Hindlimb muscle (tissue), 1 donor: ENCODE measurements around the gene ZNF862. TPM values are rescaled to one million over a fixed set of nuclear protein-coding genes. Genes with fewer than 3 reads are reported as not detected.
"Not testable (repeated sequence)": the region's sequence is repeated elsewhere in the genome, so short reads cannot be mapped to it uniquely, and the experiment has no call there.

Source experiments
- DNase-seq: peaks from one replicate; pipeline ENCODE4 v3.0.0-alpha.2; 2013
- polyA plus RNA-seq: library from polyadenylated mRNA; unstranded; fragments of 120-200 nt; gene quantifications from one replicate; pipeline ENCODE4 v1.2.1, GENCODE V29; 2013; ENCODE audit not compliant: insufficient read length

ZNF862 gene
- polyA plus RNA-seq, 1 donor: 10.9 TPM

DNA sequence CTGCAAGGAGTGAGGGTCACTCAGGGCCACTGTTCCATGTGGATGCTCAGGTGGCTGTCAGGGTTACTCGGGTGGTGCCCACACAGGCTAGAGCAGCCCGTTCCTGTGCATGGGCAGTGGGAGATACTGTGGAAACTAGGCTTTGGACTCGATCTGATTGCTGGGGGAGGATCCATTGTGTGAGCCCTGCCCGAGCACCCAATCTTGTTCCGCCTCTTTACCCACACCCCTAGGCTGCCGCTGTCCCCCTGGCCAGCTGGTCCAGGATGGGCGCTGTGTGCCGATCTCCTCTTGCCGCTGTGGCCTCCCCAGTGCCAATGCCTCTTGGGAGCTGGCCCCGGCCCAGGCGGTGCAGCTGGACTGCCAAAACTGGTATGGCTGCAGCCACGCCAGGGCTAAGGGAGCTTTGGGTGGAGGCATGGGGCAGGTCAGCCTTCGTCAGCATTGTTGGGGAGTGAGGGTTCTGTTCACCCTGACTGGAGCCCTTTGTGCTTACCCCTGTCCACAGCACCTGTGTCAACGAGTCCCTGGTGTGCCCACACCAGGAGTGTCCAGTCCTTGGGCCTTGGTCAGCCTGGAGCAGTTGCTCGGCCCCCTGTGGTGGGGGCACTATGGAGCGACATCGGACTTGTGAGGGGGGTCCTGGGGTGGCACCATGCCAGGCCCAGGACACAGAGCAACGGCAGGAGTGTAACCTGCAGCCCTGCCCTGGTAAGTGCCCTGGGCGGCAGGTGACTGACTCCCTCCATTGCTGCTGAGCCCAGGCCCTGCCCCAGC lies 12.4 kb upstream of the ZNF862 start:
- no peak for DNase-seq

DNA sequence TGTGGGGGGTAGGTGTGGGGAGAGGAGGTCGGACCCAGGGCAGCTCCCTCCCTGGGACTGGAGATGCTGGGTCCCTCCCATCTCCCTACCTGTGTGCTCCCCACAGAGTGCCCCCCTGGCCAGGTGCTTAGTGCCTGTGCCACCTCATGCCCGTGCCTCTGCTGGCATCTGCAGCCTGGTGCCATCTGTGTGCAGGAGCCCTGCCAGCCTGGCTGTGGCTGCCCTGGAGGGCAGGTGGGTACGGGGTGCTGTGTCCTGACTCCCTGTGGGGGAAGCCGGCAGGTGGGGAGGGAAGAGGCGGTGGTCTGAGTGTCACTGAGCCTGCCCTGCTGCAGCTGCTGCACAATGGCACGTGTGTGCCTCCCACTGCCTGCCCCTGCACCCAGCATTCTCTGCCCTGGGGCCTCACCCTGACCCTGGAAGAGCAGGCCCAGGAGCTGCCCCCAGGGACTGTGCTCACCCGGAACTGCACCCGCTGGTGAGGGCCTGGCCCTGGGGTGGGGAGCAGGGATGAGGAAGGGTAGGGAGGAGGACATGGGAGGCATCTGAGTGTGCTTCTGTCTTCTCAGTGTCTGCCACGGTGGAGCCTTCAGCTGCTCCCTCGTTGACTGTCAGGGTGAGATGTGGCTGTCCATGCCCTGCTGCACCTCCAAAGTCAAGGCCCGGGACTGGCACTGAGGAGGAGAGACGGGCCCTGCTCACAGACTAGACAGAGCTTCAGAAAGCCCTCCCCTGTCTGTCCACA lies 11.7 kb upstream of the ZNF862 start:
- DNase-seq: no peak

DNA sequence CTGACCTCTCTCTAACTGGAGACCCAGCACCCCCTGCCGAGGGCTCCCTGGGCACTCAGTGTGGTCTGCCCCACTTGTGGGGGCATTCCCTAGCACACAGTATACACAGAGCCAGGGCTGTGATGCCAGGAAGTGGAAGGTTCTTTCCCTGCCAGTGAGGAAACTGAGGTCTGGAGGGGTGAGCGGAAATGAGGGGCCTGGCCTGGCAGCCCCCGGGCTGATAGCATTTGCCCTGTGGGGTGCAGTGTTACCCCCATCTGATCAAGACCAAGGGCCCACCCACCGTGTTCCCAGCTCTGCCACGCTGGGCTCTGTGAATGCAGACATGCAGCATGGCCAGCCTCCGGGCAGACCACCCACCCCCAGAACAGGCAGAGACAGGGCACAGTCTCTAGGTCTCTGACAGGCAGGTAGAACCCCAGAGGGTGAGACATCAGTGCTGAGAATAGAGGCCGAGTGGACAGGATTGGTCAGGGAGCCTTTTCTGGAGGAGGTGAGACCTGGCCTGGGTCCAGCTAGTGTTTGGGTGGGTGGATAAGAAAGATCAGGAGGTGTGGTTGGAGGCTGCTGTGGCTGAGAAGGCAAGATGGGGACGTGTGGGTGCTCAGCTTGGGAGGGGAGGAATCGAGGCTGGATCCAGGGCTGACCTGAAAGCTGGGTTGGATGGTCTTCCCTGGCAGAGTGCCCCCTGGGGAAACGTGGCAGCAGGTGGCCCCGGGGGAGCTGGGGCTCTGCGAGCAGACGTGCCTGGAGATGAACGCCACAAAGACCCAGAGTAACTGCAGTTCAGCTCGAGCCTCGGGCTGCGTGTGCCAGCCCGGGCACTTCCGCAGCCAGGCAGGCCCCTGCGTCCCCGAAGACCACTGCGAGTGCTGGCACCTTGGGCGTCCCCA lies 10.8 kb upstream of the ZNF862 start:
- DNase-seq: no peak

DNA sequence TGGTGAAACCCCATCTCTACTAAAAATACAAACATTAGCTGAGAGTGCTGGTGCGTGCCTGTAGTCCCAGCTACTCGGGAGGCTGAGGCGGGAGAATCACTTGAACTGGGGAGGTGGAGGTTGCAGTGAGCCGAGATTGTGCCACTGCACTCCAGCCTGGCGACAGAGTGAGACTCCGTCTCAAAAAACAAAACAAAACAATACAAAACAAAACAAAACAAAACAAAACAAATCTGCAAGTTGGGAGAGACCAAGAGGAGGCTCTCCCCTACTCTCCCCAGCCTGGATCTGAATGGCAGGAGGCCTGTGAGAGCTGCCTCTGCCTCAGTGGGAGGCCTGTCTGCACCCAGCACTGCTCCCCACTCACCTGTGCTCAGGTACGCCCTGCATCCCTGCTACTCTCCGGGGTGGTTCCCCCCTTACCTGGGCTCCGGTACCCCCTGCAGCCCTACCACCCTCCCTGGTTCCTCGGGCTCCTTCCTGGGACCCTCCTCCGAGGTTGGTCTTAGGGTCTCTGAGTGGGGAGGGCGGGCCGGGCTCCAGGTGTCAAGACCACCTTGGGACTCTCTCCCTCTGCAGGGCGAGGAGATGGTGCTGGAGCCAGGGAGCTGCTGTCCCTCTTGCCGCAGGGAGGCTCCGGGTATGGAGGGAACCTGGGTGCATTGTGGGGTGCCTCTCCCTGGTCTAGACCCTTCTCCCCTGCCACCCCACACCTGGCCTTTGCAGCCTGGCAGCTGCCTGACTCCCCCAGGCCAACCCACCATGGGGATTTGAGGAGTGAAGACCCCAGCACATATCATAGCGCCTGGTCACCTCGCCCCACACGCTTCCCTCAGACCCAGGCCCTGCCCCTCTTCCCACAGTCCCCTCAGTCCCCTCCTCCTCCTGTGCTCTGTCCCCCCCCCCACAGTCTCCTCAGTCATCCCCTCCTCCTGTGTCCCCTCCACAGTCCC lies 9.5 kb upstream of the ZNF862 start:
- no peak for DNase-seq

DNA sequence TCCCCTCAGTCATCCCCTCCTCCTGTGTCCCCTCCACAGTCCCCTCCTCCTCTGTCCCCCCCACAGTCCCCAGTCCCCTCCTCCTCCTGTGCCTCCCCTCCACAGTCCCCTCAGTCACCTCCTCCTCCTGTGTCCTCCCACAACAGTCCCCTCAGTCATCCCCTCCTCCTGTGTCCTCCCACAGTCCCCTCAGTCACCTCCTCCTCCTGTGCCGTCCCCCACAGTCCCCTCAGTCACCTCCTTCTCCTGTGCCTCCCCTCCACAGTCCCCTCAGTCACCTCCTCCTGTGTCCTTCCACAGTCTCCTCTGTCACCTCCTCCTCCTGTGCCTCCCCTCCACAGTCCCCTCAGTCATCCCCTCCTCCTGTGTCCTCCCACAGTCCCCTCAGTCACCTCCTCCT lies 7.6 kb upstream of the ZNF862 start:
- not testable (repeated sequence) for DNase-seq

DNA sequence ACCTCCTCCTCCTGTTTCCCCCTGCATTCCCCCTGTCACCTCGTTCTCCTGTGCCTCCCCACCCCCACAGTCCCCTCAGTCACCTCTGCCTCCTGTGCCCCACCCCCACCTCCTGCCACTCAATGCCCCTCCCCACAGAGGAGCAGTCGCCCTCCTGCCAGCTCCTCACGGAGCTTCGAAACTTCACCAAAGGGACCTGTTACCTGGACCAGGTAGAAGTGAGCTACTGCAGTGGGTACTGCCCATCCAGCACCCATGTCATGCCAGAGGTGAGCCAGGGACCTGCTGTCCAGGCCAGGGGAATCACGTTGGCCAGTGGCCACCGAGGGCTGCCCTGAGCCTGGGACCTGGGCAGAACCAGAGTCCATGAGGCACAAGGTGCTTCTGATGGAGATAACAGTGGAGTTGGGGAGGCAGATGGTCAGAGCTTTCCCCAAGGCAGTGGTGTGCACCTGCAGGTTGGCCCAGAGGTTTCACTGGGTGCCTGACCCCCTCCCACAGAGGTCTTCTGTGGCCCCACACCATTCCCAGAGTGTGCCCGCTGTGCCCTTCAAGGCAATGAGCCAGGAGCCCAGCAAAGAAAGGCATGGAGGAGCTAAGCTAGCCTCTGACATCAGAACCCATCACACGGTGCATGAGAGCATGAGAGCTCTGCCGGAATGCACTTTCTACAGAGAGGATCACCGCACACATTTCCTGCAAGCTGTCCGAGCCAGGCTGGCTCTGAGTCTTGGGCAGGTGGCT lies 7.0 kb upstream of the ZNF862 start:
- DNase-seq: no peak

DNA sequence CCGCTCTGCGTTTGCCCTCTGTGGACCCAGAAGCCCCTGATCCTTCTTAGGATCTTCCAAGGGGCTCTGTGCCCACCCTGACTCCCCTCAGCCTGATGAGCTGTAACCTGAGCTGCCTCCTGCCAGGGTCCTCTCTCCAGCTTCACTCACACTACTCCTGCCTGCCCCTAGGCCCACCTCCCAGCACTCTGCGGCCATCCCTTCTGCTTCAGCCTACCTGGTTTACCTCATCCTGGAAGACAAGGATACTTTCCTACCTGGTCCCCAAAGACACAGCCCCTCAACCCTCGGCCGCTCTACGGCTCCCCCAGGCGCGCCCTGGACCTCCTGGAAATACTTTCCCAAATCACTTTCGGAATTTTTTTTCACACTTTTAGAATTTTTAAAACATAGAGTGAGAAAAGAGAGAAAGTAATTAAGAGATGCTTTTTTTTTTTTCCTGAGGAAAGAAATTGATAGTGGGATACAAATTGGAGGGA lies 6.4 kb upstream of the ZNF862 start:
- DNase-seq: no peak

DNA sequence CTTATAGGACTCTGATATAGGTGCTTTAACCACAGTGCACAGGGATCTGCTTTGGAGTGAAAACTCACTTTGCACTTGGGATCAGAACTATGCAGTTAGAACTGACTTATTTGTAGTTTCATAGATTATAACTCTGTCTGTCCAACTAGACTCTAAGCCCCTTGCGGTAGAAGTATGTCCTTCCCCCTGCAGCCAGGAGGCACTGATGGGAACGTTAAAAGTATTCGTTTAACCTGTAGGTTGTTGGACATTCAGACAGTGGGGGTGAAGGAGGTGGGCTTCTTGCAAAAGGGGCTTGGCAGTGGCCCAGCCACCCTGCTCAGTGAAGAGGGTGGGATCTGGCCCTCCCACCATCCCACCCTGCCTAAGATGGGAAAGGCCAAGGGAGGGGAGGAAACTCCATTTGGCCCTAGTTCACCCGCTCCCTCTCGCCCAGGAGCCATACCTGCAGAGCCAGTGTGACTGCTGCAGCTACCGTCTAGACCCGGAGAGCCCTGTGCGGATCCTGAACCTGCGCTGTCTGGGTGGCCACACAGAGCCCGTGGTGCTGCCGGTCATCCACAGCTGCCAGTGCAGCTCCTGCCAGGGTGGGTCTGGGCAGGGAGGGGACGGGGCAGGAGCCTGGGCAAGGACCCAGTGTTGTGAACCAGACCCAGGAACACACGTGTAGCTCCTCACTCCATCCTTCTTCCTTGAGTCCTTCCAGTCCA lies 5.7 kb upstream of the ZNF862 start:
- no peak for DNase-seq

DNA sequence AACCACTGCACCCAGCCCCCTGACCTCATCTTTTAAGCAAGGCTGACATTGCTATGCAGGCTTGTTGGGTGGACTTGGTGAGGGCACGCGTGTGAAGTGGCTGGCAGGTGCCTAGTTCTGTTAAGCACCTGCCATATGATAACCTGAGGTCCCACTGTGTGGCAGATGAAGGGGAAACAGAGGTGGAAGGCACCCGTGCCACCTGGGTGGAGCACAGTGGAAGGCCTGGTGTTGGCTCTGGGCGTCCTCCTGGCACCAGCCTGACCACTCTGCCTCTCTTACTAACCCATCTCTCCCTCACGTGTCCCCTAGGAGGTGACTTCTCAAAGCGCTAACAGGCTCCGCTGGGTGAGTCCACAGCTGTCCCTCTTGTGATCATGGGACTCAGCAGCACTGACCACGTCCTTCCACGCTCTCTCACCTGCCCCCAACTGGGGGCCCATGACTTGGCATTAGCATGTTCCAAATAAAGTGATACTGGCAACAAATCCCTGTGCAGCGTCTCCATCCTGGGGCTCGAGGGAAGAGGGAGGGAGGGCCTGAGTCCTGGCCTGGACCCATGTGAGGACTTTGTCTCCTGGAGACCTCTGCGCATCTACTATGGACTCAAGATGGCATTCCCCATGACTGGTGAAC lies 4.6 kb upstream of the ZNF862 start:
- DNase-seq: no peak

DNA sequence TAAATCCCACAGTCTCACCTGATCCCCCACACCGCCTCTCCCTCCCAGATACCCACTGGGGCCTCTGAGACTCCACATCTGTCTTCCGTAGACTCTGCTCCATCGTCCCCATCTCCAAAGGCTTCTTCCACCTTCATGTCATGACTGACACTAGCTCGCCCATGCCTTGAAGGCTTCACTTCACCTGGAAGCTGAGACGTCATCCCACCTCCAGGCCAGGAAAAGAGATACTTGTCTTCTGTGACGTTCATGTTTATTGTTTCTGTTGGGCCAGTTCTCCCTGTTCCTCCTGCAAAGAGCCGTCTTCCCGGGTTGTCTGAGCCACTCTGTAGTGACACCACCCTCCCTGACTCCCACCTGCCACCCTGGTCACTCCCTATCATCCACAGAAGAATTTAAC lies 3.6 kb upstream of the ZNF862 start:
- DNase-seq: no peak

DNA sequence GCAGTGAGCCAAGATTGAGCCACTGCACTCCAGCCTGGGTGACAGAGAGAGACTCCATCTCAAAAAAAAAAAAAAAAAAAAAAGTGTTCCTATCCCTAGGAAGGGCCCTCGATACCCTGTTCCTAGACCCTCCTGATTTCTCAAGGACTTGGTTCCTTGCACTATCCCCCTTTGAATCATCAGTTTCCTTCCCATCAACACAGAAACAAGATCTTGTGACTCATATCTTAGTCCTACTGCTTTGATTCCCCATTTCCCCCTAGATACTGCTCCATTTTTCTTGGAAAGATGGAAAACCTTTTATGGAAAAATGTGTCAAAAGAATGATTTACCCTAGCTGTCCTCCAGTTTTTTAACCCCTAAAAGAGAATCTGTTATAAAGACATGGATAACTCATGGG lies 1.7 kb upstream of the ZNF862 start:
- no peak for DNase-seq

DNA sequence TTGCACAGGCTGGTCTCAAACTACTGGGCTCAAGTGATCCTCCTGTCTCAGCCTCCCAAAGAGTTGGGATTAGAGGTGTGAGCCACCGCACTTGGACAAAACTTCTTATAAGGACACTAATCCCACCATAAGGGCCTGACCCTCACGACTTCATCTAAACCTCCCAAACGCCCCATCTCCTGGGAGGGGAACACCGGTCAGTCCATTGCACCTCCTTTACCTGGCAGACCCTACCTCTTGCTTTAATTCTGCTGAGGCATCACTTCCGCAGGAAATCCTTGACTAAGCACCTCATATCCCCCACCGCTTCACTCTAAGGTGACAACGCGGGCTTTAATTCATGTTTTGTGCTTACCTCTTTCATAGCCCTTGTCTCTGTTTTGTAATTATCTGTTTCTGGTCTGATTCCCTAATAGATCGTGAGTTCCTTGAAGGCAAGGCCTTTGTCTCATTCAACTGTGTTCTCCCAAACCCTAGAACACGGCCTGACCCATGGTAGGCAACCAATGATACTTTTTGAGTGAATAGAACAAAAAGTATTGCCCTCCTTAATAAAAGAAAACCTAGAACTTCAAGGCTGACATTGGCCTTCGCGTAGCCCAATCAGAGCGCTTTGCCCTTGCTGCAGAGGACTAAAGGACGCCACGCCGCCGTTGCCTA lies 481 bp upstream of the ZNF862 start:
- DNase-seq: no peak

DNA sequence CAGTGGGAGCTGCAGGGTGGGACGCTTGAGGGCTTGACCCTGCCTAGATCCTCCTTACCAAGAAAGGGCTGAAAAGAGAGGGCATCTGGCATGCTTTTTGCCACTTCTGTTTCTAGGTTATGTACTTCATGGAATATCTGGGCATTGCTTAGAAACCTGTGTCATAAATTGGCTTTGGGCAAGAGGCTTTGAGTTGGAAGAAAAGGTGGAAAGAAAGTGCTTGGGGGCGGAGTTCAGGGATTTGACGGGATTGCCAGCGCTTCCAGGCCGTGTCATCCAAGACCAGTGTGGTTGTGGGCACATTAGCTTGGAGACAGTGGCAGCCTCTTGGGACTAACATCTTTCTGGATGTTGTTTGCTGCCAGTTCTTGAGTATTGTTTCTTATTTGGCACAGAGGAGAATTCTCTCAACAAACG lies 825 bp downstream of the ZNF862 start:
- peak; percentile 33 for DNase-seq

DNA sequence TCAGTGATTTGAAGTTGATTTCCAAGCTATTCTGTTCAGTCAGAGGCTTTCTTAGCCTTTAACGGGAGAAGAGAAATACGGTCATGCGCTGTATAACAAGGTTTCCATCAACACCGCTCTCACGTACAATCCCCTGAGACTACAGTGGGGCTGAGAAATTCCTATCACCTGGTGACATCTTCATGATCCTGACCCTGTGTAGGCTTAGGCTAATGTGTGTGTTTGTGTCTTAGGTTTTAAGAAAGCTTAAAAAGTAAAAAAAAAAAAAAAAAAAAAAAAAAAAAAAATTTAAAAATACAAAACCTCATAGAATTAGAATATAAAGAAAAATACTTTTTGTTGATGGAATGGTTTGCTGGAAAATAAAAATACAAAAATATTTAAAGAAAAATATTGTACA lies 1.8 kb downstream of the ZNF862 start:
- DNase-seq: no peak

DNA sequence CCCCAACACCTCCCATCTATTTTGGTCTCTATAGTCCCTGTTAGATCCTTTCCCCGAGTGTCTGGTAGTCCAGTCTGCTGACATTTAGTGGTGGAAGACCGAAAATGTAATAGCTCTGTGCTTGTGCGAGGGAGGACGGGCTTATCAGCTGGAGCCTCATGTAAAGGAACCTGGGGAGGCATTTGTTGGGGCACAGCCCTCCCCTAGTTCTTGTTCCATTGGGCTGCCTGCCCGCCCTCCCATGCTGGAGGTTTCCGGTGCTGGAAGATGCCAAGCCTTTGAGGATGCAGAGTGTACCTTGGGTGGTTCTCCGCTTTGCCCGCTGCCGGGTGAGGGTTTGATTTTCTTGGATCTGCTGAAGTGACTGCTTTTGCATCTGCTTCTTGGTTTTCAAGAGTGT lies 5.4 kb downstream of the ZNF862 start:
- no peak for DNase-seq

DNA sequence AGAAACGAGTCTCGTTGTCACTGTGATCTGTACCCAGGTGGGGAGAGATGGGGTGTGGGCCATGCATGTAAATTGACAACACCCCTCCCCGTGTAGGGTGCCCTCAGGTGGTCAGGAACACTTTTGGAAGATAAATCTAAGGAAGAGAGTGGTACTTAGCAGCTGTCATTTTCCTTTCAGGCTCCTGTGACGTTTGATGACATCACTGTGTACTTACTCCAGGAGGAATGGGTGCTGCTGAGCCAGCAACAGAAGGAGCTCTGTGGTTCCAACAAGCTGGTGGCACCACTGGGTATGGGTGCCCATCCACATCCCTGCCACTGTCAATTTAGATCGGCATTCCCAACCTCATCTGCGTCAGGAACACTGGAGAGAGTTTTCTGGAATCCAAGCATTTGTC lies 6.3 kb downstream of the ZNF862 start:
- DNase-seq: no peak

DNA sequence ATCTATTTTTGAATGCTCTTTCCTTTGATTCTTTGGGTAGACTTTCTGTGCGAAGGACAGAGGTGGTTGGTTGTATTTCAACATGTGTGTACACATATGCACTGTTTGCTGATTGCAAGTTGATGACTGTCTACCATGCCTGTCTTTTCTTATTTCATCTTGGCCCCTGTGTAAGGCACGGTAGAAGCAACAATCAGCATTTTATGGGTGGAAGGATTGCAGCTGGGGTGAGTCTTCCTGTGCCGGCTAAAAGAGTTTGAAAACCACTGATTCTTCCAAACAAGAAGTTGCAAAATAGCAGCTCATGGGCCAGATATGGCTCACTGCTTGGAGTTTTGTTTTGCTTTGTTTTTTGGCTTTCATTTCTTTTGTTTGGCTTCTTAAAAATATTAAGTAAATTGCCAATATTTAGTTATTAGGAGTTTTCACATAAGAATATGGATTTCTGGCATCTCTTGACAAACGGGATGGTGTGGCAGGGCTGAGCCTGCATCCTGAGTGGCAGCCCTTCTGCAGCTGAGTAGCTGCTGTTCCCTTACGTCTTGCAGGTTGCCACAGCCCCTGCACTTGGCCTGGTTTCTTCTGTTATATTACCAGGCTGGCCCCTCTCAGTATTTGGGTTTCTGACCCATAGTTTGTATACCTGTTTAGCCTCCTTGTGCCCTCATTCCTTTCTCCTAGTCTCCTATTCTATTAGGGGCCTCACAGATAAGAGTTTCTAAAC lies 7.2 kb downstream of the ZNF862 start:
- no peak for DNase-seq

DNA sequence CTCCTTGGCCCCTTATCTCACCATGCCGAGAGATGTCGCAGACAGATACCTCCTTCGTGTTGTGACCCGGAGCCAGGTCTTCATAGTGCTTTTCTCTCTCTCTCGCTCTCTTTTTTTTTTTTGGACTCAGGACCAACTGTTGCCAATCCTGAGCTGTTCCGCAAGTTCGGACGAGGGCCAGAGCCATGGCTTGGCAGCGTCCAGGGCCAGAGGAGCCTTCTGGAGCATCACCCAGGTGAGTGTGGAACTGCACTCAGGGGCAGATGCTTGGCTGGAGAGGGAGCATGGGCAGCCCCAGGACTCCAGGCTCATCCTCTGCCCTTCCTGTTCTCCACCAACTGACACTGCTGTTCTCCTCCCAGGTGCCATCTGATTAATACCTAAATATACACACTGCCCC lies 7.8 kb downstream of the ZNF862 start:
- no peak for DNase-seq
